HEK293 (cell line): ENCODE measurements around the gene ATRAID.

Experiments
- CTCF ChIA-PET: fragments of 350-600 bp; formaldehyde crosslinking; extraction: SDS; loops from one replicate; lab custom pipeline; 2021; ENCODE audit warnings: antibody characterized with exemption; lab: Yijun Ruan, JAX
- POLR2A ChIA-PET: fragments of 300-600 bp; formaldehyde crosslinking; extraction: SDS; loops from one replicate; lab custom pipeline; 2020; ENCODE audit warnings: antibody characterized with exemption, inconsistent platforms; lab: Yijun Ruan, JAX
- H3K27ac ChIP-seq: fragments of 200-500 bp; sonication (Bioruptor generic); 2 replicates; pipeline ENCODE4 v1.5.1; 2014; ENCODE audit warnings: low read depth, low read length, control low read depth, inconsistent platforms; ENCODE audit errors: extremely low read depth
- H3K36me3 ChIP-seq, 2 experiments: fragments of 200-500 bp in 1 of 2; sonication (Bioruptor generic) in 1 of 2; 1 replicate in 1 of 2; 2 replicates in 1 of 2; pipeline ENCODE4 v1.5.1; 2014 to 2017; ENCODE audit warnings: inconsistent platforms in 2 of 2, low read length in 2 of 2; ENCODE audit not compliant: control insufficient read depth in 2 of 2, insufficient read depth in 1 of 2
- H3K4me1 ChIP-seq: fragments of 200-500 bp; sonication (Bioruptor generic); 2 replicates; pipeline ENCODE4 v1.5.1; 2014; ENCODE audit warnings: mild to moderate bottlenecking, low read length, inconsistent platforms; ENCODE audit not compliant: control insufficient read depth, insufficient read depth
- H3K4me3 ChIP-seq: 2 replicates; pipeline ENCODE4 v1.5.1; 2011; ENCODE audit warnings: low read depth, mild to moderate bottlenecking, control low read depth, low read length, moderate library complexity
- H3K9me3 ChIP-seq: fragments of 200-500 bp; sonication (Bioruptor generic); 2 replicates; pipeline ENCODE4 v1.5.1; 2014; ENCODE audit warnings: low read depth, low read length, inconsistent platforms; ENCODE audit not compliant: control insufficient read depth, insufficient read depth
- MEIS1 ChIP-seq: sonication (generic); formaldehyde crosslinking; IDR thresholded peaks from 2 replicates; pipeline ENCODE4 v1.8.1; 2022; ENCODE audit warnings: missing genetic modification reagents, mild to moderate bottlenecking, borderline replicate concordance
- PRDM10 ChIP-seq: fragments of 450-650 bp; formaldehyde crosslinking; IDR thresholded peaks from 2 replicates; pipeline ENCODE4 v1.5.1; 2016; ENCODE audit warnings: missing biosample characterization, missing genetic modification characterization
- SETDB1 ChIP-seq: IDR thresholded peaks from one replicate; pipeline ENCODE4 v1.6.1; 2017; ENCODE audit warnings: mild to moderate bottlenecking, low read length, moderate library complexity, mixed read lengths; ENCODE audit not compliant: insufficient read length
- TSHZ1 ChIP-seq: fragments of 450-650 bp; formaldehyde crosslinking; IDR thresholded peaks from 2 replicates; pipeline ENCODE4 v1.5.1; 2016; ENCODE audit warnings: missing biosample characterization, missing genetic modification characterization, borderline replicate concordance
- ZBTB11 ChIP-seq: fragments of 450-650 bp; formaldehyde crosslinking; conservative IDR thresholded peaks from 2 replicates; pipeline ENCODE4 v1.5.1; 2016; ENCODE audit warnings: low read depth, missing biosample characterization, missing genetic modification characterization
- ZBTB48 ChIP-seq: fragments of 450-650 bp; formaldehyde crosslinking; IDR thresholded peaks from 2 replicates; pipeline ENCODE4 v1.5.1; 2016; ENCODE audit warnings: missing biosample characterization, missing genetic modification characterization
- ZNF10 ChIP-seq: fragments of 450-650 bp; formaldehyde crosslinking; IDR thresholded peaks from 2 replicates; pipeline ENCODE4 v1.5.1; 2017; ENCODE audit warnings: missing biosample characterization, missing genetic modification characterization
- ZNF175 ChIP-seq: fragments of 450-650 bp; formaldehyde crosslinking; IDR thresholded peaks from 2 replicates; pipeline ENCODE4 v1.5.1; 2016; ENCODE audit warnings: missing biosample characterization, missing genetic modification characterization
- ZNF423 ChIP-seq: fragments of 450-650 bp; formaldehyde crosslinking; IDR thresholded peaks from 2 replicates; pipeline ENCODE4 v1.5.1; 2016; ENCODE audit warnings: missing biosample characterization, missing genetic modification characterization
- ZNF560 ChIP-seq: fragments of 450-650 bp; formaldehyde crosslinking; IDR thresholded peaks from 2 replicates; pipeline ENCODE4 v1.5.1; 2017; ENCODE audit warnings: missing biosample characterization, missing genetic modification characterization, borderline replicate concordance
- ZNF580 ChIP-seq: fragments of 450-650 bp; formaldehyde crosslinking; IDR thresholded peaks from 2 replicates; pipeline ENCODE4 v1.5.1; 2016; ENCODE audit warnings: missing biosample characterization, missing genetic modification characterization

Gene ATRAID

GRCh38 chr2:27236136-27236535, 24.3 kb downstream of the ATRAID start (continued):
- no peak for TF ChIP-seq PRDM10

GRCh38 chr2:27236626-27237025, 24.8 kb downstream of the ATRAID start:
- ChIA-PET POLR2A (interaction anchor here (0.7 to 1.1 kb wide), 2 partner anchors 13 to 208 kb away, joined by 3 read pairs; no protein-coding TSS in a partner anchor), CTCF (interaction anchor here (0.6 to 1.6 kb wide), 4 partner anchors 15 to 64 kb away, joined by 3 to 6 read pairs (median 3); no protein-coding TSS in a partner anchor)
- H3K4me3 ChIP-seq, result no peak overlapping the region

More at GRCh38 chr2:27236626-27237025, 24.8 kb downstream of the ATRAID start:
- no peak for TF ChIP-seq ZBTB11 (tag by site-specific recombination)
- no peak for TF ChIP-seq ZBTB48 (tag by site-specific recombination)
- TF ChIP-seq ZNF560 (tag by site-specific recombination), result no peak
- no peak for TF ChIP-seq ZNF175 (tag by site-specific recombination)
- TF ChIP-seq ZNF580 (tag by site-specific recombination), result no peak
- no peak for TF ChIP-seq ZNF423
- TF ChIP-seq SETDB1, result no peak
- TF ChIP-seq MEIS1 (CRISPR knock-in tag), result no peak
- TF ChIP-seq ZNF10 (tag by site-specific recombination), result no peak
- TF ChIP-seq TSHZ1 (tag by site-specific recombination), result no peak
- Histone ChIP-seq H3K36me3 (peaks cover 10 to 100% of the 10 kb centered on the region in 2 experiments; a peak in 2 of 3 replicates), H3K4me1 (no peaks in the 10 kb centered on the region), H3K27ac (no peak overlapping the region), H3K9me3 (no peaks in the 10 kb centered on the region)
